Cardiac fibroblast (primary cell): ENCODE measurements around the gene CLSTN2.

ENCODE experiments used
- DNase-seq, 2 donors: peaks; one replicate each; pipeline versions ENCODE4 v3.0.0 to v3.0.0-alpha.2; 2010; ENCODE audit warnings: low read depth in 2 of 2
- H3K4me3 ChIP-seq, 2 donors: replicated peaks in 1 of 2; 1 replicate in 1 of 2; 2 replicates in 1 of 2; pipeline ENCODE4 v1.5.1; 2011; ENCODE audit warnings: low read depth in 2 of 2, low read length in 2 of 2, mild to moderate bottlenecking in 2 of 2, moderate library complexity in 1 of 2
- TF ChIP-seq, protein P1 (sequence below): IDR thresholded peaks from one replicate; pipeline ENCODE4 v1.5.1; 2011; ENCODE audit warnings: low read depth, mild to moderate bottlenecking, low read length, inconsistent platforms

Gene CLSTN2

DNA sequence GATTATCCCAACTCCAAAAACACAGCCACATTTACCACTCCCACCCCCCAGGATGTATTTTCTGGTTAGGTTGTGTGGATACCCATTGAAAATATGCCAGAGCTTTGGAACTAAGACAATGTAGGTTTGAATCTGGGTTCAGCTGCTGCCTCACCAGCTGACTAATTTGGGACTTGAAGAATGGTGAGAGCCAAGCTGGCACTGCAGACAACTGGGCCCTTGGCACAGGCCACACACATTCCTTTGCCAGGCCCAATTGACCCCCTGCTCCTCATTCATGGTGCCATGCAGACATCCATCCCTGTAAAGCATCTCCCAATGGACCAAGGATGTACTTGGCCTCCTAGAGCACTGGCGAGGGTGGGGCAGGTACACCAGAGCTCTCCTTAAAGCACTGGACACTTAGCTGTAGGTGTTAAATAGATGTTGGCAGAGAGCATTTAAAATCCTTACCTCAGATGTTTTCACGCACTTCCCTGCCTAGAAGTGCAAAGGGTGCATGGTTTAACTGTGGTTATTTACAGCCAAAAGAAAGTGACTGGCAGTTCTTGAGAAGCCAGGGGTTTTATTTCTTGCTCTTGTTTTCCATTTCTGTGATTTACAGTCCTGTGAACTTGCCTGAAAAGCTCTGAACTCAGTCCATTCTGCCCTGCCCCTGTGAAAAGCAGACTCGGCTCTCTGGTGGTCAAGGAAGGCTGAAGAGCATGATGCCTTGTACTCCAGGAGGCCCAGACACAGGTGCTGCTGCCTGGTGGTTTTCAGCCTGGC, 138.5 kb downstream of the CLSTN2 start:
- no peak for DNase-seq
- no peak overlapping the region for H3K4me3 ChIP-seq
- TF ChIP-seq, protein P1, sequence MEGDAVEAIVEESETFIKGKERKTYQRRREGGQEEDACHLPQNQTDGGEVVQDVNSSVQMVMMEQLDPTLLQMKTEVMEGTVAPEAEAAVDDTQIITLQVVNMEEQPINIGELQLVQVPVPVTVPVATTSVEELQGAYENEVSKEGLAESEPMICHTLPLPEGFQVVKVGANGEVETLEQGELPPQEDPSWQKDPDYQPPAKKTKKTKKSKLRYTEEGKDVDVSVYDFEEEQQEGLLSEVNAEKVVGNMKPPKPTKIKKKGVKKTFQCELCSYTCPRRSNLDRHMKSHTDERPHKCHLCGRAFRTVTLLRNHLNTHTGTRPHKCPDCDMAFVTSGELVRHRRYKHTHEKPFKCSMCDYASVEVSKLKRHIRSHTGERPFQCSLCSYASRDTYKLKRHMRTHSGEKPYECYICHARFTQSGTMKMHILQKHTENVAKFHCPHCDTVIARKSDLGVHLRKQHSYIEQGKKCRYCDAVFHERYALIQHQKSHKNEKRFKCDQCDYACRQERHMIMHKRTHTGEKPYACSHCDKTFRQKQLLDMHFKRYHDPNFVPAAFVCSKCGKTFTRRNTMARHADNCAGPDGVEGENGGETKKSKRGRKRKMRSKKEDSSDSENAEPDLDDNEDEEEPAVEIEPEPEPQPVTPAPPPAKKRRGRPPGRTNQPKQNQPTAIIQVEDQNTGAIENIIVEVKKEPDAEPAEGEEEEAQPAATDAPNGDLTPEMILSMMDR: no peak

DNA sequence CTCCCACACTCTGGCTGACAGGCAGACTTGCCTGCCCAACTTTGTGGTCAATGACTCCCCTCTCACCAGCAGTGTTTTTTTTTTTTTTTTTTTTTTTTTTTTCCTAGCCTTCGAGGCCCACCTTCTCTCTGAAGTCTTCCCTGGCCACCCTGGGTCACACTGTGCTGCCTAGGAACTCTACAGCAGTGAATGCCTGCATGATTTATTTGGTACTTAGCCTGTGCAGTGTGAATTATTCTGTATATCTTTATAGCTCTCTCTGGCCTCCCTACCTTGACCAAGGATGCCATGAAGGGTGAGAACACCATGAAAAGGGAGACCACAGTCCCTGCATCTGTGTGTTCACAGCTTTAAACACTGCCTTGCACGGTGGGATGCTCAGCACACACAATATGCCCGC, 141.6 kb downstream of the CLSTN2 start:
- DNase-seq: no peak
- H3K4me3 ChIP-seq: no peak overlapping the region
- TF ChIP-seq, protein P1: no peak

DNA sequence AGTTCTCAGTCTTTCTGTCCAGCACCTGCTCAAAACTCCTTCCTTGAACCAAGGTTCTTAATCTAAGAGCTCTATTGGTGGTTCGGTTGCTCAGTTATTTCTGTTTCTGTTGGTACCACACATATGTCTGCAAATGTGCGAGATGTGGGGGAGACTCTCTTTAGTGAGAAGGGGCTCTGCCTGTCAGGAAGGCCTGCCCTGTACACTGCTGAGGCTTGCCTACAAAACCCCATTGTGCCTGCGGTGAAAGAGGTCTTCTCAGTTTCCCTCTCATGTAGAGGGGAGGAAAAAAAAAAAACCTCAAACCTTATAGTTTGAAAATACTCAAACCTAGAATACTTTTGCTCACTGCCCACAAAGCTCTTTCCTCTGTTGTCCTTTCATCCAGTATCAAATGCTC, 142.4 kb downstream of the CLSTN2 start:
- DNase-seq: no peak
- H3K4me3 ChIP-seq: no peak overlapping the region
- TF ChIP-seq, protein P1: no peak

DNA sequence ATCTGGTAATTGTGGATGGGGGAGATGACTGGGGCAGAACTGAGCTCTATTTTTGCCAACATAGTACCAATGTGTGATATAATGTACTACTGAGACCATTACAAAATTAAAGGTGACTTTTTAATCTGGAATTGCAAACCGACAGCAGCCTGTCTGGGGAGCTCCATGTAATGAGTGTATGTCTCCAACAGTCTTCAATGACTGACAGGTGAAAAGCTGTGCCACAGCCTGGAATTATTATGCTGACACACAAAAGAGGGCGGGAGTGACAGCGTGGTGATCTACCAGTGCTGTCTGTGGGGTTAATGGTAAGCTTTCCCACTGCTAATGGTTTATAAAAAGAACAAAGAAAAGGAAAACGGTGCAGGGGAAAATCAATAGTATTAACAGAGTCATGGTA, 143.4 kb downstream of the CLSTN2 start:
- no peak overlapping the region for H3K4me3 ChIP-seq
- no peak for DNase-seq
- TF ChIP-seq, protein P1: no peak

DNA sequence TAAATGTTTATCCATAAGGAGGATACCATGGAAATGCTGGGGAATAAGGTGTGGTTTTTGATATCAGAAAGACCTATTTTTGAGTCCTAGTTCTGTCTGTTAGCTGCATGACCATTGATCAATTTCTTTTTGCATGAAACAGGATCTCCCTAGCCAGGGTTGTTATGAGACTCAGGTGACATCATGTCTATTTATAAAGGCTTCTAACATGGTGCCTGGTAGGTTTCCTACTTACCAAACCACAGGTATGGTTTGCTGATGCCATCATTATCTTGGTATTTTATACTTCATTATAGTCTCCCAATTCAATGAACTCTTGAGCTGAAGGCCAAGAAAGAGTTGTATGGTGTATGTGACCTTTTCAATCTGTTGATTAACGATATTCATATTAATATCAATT, 144.0 kb downstream of the CLSTN2 start:
- H3K4me3 ChIP-seq: no peak overlapping the region
- no peak for DNase-seq
- TF ChIP-seq, protein P1: no peak

DNA sequence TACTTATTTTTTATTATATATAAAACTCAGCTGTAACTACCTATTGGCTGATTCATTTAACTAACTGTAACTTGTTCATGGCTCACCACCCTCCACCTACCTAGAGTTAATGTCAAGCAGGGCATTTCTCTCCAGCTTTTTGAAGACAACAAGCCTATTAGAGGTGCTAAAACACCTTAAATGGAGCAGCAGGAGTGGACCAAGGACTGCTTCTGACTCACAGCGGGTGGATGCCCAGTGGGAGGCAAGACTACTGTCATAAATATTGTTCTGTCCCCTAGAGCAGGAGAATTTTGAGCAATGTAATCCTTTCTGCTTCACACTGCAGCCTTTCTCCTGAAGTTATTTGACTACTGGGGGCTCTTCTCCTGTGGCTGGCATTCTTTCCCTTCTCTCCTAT, 146.9 kb downstream of the CLSTN2 start:
- no peak for DNase-seq
- TF ChIP-seq, protein P1: no peak
- no peak overlapping the region for H3K4me3 ChIP-seq

DNA sequence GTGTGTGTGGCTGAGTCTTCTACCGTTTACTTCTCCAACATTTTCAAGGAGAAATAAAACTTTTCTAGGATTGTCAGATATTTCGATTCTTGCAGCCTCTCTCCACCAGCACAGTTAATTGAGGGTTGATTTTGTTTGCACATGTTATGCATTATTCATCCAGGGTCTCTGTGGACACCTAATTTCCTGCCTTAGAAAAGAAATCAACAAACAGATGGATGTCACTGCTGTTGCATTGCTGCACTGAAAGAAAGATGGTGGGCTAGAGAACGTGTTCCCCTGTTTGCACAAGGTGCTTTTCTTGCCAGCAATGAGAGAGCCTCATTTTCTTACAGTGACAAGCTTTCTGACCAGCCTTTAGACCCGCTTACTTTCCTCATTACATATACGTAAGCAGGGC, 150.0 kb downstream of the CLSTN2 start:
- H3K4me3 ChIP-seq: no peak overlapping the region
- TF ChIP-seq, protein P1: no peak
- DNase-seq: no peak
